GM18519 (cell line): ENCODE results near the gene CENPO.

Source experiments
- ATAC-seq: cut with Tn5 transposase; IDR thresholded peaks from one replicate; pipeline ENCODE4 v1.9.1; 2021; ENCODE audit warnings: mild to moderate bottlenecking, moderate library complexity; ENCODE audit not compliant: unreplicated experiment, low FRiP score

CENPO gene

DNA sequence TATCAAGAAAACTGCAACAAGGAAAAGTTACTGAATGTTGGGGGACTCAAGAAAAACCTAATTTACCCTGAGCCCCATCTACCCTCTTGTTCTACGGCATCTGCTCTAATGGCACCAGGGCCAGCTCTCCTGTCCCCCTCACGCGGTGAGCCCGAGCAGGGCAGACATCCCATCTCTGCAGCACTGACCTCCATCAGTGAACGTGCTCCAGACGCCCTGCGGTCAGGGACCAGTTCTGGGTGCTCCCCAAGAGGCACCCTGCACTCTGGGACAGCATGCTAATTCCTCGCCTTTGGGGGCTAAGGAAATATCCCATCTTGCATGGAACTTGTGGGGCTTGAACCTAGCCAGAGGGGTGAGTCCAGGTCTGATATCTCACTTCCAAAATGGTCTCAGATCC lies 43.0 kb downstream of the CENPO start:
- ATAC-seq = no peak

DNA sequence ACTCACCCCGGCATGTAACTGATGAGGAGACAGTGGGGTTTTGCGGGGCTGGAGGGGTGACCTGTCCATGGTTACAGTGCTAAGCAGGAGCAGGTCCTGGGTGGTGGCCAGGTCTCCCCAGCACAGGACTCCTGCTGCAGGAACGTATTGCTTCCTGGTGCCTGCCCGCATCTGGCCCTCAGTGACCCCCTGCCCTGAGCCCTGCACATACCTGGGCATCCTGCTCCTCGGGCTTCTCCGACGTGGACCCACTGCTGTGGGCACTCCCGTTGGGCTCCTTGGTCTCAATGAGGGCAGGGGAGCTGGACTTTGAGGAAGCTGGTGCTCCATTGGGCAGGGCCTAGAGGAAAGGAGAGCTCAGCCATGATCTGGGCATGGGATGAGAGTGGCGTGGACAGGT lies 43.5 kb downstream of the CENPO start:
- ATAC-seq = no peak

DNA sequence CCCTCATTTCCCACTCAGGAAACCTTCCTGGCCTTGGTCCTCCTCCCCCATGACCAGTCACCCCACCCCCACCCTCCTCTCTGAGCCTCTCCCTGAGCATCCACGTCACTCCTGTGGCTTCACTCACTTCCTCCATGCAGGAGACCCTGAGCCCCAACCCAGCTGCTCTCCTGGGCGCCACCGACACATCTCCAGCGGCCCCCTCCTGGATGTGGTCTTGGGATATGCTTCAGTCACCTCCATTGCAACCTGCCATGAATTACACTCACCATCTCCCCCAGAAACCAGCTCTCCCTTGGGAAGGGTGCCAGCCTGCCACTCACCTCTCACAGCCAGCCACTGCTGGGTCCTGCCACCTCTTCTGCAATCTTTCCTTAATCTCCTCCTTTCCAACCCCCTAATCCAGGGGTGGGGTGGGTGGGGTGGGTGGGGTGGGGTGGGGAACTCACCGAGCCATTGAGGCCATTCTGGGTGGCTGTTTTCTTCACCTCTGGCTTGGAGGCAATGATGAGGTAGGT lies 44.8 kb downstream of the CENPO start:
- ATAC-seq = no peak

DNA sequence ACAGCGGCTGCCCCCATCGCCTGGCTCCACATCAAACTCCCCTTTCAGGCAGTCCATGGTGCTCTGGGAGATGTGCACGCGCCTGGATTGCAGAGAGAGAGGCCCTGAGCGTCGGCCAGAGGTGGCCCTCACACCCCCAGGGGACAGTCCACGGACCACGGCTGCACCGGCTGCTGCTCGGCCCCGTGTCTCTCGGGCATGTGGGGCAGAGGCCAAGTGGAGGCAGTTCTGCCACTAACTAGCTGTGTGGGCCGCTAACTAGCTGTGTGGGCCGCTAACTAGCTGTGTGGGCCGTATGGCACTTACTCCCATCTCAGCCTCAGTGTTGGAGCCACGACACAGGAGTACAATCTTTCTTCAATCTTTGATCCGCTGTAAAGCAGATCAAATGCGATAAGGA lies 45.3 kb downstream of the CENPO start:
- ATAC-seq = no peak

DNA sequence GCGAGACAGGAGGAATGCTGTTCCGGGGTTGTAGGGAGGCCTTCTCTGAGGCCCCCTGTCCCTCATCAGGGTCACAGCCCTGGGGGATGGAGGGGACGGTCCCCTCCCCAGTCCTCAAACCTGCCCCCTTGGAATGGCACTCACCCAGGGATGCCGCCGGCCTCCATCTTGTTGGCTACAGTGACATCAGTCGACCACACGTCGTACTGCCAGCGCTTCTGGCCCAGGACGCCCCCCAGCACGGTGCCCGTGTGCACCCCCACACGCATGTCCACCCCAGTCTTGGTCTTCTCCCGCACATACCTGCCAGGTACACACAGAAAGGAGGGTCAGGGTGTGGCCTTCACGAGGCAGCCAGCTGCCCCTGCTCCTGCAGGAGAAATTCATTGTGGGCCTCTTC lies 46.5 kb downstream of the CENPO start:
- ATAC-seq = no peak

DNA sequence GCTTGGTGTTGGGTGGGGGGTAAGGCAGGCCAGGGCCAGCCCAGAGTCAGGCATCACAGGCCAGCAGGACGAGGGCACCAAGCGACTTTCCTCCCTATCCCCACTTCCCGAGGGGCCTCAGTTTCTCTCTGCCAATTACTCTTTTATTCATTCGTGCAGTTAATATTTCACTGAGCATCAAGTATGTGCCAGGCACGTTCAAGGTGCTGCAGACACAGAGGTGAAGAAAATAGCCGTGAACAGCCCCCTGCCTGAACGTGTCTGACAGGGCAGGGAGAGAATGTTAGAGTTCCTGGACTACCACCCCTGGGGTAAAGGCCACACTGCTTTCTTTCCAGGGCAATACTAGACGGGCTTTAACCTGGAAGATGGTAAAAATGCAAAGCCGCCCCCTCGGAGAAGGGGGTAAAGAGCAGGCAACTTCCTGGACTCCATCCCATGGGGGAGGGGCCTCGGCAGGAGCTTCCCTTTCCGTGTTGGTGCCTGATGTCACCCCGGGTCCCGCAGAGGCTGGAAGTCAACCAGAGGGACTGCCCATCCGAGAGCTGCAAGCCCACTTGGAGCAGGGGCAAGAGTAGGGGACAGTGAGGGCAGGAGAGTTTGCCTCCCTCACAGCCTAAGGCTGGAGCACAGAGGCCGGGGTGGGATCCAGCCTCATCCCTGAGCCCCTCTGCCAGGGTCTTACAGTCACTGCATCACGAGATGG lies 47.1 kb downstream of the CENPO start:
- ATAC-seq = no peak

DNA sequence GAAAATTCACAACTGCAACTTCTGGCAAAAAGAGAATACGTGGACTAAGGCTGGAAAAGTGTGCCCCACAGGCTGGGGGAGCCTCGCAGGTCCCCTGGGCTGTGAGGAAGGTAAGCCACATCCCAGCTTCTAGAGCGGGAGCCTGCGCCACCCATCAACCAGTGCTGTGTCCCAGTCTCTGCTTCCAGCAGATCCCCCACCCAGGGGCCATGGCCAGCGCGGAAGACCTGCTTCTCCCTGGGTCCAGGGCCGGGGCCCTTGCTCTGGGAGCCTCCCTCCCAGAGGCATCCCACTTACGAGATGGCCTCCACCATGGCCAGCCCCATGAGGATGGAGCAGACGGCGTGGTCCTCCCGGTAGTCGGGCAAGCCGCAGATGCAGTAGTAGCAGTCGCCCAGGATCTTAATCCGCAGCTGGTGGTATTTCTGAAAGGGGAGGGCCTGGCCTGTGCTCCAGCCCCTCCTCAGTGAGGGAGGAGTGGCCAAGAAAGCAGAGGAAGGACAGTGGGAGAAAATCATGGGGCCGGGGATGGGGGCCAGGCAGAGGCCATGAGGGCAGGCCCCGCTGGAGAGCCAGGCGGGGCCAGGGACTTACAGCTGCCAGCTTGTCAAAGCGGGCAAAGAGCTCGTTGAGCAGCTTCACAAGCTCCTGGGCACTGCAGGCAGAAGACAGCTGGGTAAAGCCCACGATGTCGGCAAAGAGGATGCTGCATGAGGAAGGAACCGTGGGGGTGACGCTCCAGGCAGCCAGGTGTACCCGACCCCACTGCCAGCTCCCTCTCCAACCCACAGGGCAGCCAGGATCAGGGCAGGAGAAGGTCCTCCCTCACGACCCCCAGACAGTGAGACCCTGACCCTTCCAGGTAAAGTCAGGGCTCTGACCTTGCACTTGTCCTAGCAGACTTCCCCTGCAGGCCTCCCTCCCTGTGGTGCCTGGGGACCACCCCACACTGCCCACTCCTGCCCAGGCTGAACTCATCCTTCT lies 48.0 kb downstream of the CENPO start:
- no peak for ATAC-seq

DNA sequence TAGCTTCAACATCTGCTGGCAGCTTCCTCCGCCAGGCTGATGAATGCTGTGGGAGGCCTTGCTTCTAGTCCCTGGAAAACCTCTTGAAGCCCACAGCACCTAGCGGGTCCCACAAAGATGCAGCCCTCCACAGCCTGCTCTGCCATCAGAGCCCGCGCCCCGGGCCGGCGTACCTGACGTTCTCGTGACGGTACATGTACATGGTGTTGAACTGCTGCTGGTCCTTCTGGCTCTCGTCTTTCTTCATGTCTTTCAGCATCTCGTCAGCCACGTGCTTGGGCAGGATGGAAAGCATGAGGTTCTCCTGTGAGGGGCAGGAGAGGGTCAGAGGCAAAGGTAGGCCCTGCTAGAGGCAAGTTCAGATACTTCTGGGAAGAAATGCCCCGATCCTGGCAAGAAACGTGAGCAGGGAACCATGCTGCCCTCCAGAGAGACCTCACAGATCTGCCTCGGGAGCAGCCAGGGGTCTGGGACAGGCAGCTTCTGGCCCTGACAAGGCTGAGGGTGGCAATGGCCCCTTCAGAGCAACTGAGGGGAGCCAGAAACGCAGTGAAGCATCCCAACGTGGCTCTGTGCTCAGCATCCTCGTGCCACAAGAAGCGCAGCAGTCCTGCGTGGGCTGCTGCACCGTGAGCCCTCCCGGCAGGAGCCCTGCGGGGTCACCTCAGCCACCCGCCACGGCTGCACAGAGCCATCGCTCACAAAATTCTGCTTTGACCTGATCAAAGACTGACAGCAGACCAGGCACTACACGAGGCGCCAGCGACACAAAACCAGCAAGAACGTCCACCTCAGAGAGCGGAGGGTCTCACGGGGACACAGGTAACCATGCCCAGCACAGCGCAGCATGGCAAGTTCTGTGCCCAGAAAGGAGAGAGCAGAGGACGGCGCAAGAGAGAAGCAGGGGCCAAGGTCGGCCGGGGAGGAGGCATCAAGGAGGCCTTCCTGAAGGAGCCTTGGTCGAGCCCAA lies 49.1 kb downstream of the CENPO start:
- ATAC-seq = no peak

DNA sequence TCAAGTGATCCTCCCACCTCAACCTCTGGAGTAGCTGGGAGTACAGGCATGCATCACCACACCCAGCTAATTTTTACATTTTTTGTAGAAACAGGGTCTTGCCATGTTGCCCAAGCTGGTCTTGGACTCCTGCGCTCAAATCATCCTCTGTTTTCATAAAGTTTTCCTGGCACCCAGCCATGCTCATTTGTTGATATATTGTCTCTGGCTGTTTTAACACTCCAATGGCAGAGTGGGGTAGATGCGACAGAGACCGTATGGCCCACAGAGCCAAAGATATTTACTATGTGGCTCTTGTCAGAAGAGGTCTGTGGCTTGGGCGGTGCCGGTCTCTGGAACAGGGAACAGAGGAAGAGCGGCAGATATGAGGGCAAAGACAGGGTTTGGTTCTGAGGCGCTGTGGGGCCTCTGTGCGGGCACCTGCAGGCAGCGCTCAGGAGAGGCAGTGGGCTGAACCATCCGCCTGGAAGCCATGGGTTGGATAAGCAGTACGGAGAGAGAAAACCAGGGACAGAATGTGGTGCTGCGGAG lies 50.2 kb downstream of the CENPO start:
- ATAC-seq = no peak

DNA sequence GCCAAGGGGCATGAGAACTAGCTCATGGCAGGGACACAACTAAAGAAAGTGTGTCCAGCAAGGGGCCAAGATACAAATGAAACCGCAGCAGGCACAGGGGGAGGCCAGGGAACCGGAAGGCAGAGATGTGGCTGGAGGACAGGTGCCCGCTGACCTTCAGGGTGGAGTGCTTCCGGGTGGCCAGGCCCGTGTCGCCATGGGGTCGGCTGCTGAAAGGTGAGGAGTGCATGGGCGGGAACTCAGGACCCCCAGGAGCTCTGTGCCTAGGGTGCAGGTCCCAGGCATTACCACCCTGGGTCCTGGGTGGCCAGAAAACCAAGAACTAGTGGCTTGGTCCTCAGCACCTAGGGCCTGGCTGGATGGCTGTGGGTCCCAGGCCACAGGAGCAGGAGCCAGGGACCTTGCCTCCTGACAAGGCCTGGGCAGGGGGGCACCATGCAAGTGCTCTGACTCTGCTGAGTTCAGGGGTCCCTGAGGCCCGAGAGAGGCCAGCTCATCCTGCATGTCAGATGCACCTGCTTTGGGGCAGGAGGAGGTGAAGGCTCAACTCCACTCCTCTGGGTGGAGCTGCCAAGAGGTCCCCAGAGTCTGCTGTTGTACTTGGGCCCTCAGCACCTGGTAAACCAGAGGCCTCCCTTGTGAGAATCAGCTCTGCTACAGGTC lies 50.9 kb downstream of the CENPO start:
- no peak for ATAC-seq

DNA sequence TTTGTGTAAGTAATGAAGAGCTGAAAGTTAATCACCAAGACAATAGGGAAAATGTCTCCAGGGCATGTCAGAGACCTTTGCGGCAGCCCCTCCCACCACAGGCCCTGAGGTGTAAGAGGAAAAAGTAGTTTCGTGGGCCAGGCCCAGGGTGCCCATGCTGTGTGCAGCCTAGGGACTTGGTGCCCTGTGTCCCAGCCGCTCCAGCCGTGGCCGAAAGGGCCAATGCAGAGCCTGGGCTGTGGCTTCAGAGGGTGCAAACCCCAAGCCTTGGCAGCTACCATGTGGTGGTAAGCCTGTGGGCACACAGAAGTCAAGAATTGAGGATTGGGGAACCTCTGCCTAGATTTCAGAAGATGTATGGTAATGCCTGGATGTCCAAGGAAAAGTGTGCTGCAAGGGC lies 52.5 kb downstream of the CENPO start:
- no peak for ATAC-seq

DNA sequence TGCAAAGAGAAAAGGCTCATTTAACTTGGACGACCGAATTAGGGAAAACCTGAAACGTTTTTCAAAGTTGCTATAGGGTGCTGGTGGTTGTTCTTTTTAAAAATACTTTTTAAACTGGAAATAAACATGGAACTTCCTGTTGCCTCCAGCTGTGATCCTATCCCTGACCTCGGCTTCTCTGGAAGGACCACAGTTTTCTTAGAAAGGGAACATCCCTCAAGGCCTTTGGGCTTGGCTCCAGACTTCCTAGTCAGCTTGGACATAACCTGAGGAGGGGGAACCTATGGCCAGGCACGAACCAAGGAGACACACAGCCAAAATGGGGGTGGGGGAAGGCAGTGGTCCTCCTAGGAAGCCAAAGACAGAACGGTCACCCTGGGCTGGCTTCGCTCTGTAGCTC lies 57.7 kb downstream of the CENPO start:
- no peak for ATAC-seq

DNA sequence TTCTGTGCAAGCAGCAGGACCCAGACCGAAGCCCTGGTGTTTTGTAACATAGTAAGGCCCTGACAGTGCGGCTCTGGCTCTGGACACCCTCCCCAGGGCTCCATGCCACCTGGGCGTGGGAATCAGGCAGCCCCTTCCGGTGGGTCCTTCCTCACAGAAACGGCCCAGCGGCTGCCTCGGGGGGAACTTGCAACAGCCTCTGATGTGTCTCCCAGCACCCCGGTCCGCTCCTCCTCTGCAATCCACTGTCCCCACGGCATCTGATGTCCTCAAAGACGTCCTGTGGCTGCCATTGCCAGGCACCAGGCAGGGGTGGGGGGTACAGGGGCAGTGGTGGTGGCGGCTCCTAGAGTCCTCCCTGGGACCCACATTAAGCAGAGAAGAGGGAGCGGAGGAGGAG lies 58.8 kb downstream of the CENPO start:
- ATAC-seq = no peak

DNA sequence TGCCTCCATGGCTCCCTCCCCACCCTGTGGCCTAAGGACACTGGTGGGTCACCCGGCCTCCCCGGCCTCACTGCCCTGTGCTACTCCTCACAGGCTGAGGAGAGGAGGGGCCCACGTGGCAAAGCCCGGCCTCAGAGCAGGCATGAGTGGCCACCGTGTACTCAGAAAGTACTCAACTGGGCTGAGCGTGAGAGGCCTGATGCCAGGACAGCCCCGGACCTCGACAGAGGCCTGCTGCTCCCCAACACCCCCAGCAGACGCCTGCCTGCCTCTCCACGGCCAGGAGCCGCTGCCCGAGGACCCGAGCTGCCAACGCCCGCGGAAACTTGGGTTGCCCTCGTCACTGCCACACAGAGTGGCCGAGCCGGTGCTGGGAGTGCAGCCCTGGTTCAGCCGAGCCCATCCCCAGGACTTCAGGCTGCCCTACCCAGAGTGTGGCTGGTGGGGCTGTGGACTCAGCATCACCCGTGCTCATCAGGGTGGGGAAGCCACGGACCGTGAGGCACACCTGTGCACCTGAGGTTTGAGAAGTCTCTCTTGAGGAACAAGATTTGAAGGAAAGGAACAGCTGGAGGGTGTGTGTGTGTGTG lies 59.3 kb downstream of the CENPO start:
- no peak for ATAC-seq

DNA sequence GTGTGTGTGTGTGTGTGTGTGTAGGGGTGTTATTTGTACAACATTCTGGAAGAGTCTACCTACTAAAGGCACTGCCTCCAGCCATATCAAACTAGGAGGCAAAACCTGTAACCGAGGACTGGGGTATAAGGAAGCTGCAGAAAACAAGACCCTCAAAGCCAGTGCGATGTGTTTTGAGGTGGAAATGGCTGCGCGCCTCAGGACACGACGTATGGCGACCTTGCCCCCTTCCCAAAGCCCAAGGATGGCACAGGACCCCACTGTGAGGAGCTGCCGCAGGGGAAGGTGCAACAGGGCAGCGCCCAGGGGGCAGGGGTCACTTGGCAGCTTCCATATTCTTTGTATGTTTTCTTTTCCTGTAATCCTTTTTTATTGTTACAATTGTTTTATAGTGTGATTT lies 59.8 kb downstream of the CENPO start:
- ATAC-seq = no peak

DNA sequence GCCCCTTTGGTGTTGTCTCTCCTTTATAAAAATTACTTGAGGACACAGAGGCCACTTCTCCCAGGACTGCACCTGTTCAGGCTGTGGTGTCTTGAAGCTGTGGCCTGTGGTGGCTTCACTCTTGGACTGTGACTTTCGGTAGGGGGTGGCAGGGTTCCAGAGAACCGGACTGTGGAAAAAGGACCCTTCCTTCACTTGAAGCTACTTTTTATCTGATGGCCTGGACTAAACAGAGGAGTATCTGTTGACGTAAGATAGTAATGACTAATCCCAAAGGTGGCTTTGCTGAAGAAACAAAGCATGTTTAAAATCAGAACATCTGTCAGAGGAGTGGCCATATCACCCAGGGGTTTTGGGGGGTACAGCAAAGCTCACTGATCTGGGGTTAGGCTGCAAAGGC lies 60.8 kb downstream of the CENPO start:
- no peak for ATAC-seq

DNA sequence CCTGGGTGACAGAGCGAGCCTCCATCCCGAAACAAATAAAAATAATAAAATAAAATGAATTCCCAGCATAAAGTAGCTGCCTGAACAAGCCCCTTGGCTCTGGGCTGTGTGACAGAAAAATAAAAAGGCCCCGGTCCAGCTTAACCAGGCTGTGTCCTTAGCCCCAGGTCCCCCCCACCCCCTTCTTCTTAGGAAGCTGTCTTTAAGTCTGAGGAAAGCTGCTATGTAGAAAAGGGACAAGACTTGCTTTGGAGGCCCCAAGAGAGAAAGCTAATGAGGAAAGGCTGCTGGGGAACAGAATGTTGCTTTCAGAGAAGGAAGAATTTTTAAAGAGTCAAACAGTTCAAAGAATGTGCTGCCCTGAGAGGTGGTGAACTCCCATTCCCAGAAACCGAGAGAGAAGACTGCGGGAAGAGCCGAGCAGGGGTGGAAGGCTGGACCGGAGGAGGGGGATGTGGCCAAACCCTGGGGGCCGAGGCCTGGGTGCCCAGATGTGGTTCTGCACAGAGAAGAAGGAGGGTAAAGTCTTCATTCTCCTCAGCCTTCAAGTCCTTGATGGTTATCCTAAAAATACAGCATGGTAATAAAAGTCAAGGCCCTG lies 61.9 kb downstream of the CENPO start:
- ATAC-seq = no peak

DNA sequence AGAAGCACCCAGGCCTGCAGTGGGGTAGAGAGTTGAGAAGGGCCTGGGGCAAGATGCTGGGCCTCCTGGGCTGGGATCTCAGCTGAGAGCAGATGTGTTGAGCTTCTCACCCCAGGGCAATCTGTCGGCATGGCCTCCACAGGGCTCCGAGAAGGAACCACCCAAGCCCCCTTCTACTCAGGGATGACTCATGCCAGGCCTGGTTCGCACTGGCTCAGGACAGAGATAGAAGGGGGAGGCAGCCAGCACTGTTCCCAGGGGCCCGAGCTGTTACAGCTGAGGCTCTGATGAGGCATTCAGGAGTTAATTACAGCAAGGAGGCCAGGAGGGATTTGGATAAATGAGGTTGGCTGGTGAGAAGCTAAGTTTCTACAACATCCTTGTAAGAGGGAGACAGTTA lies 62.5 kb downstream of the CENPO start:
- no peak for ATAC-seq

DNA sequence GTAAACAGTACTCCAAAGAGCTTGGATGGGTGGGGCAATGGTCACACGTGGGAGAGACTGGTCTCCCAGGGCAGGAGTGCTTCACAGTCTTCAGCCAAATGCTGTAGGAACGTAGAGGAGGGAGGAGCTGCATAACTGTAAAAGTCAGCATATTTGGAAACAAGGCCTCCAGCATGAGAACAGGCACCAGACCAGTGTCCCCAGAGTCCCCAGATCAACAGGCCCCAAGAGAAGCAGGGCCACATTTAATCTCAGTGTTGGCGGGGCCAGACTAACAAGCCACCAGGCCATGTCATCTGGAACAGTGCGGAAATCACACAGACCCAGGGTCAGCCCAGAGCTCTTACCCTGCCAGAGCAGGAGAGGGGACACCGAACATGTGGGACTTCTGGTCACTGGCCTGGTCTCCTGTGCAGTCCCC lies 63.6 kb downstream of the CENPO start:
- no peak for ATAC-seq
